ENCODE data around the gene SORBS2.

DNA sequence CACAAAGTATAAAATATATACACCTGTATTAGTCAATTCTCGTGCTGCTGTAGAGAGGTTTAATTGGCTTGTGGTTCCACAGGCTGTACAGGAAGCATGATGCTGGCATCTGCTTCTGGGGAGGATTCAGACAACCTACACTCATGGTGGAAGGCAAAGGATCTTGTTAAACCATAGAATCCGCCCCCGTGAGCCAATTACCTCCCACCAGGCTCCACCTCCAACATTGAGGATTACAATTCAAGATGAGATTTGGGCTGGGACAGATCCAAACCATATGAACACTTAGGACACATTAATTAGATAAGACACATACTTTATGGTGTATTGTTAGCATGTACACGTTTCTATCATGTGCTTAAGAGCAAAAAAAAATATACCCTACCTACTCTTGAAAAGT lies 22.1 kb upstream of the SORBS2 start:
- TF ChIP-seq, protein P1, sequence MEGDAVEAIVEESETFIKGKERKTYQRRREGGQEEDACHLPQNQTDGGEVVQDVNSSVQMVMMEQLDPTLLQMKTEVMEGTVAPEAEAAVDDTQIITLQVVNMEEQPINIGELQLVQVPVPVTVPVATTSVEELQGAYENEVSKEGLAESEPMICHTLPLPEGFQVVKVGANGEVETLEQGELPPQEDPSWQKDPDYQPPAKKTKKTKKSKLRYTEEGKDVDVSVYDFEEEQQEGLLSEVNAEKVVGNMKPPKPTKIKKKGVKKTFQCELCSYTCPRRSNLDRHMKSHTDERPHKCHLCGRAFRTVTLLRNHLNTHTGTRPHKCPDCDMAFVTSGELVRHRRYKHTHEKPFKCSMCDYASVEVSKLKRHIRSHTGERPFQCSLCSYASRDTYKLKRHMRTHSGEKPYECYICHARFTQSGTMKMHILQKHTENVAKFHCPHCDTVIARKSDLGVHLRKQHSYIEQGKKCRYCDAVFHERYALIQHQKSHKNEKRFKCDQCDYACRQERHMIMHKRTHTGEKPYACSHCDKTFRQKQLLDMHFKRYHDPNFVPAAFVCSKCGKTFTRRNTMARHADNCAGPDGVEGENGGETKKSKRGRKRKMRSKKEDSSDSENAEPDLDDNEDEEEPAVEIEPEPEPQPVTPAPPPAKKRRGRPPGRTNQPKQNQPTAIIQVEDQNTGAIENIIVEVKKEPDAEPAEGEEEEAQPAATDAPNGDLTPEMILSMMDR (IDR thresholded peaks at IDR 0.05), result no peak
- no peak for TF ChIP-seq EZH2 (IDR thresholded peaks at IDR 0.05; ENCODE audit: borderline replicate concordance, insufficient read depth, low read depth, low read length, poor library complexity, severe bottlenecking)
